Measurements from ENCODE around the gene NFATC2IP. TPM values are rescaled to one million over a fixed set of nuclear protein-coding genes. Genes with fewer than 3 reads are reported as not detected.

NFATC2IP gene
- polyA plus RNA-seq, 1 donor from 2014 or later: 39.1 TPM

DNA sequence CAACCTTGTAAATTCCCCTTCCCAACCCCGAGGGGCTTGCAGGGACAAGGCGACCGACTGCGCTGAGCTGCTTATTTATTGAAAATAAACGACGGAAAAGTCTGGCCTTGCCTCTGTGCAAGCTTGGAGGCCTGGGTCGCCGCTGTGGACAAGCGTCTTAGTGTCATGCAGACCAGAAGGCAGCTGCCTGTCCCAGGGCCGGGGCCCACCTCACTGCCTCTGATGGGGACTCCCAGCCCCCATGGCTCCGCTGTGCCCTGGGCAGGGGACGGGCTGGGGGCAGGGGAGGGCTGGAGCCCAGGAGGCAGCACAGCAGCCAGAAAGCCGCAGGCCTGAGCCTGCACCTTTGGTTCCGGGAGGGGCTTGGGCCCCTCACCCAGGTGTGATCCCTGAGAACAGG, 46.4 kb upstream of the NFATC2IP start:
- H3K9me2 ChIP-seq (ENCODE audit: insufficient read depth, low read length): no peaks in the 10 kb centered on the region
- H3K79me2 ChIP-seq (replicated peaks; ENCODE audit: insufficient read depth, low read length): no peaks in the 10 kb centered on the region
- no peaks in the 10 kb centered on the region for H4K20me1 ChIP-seq (ENCODE audit: insufficient read depth)
- H3K4me3 ChIP-seq (ENCODE audit: low read length): no peak overlapping the region
- H3K36me3 ChIP-seq (ENCODE audit: insufficient read depth, low read length): no peaks in the 10 kb centered on the region
- no peak overlapping the region for H3K4me2 ChIP-seq (ENCODE audit: low read length)
- H3K27ac ChIP-seq (ENCODE audit: low read length): no peak overlapping the region
- H3K27me3 ChIP-seq (ENCODE audit: insufficient read depth, low read depth, low read length): no peaks in the 10 kb centered on the region
- no peak overlapping the region for H2AFZ ChIP-seq (ENCODE audit: low read depth, low read length)
- H3F3A ChIP-seq (ENCODE audit: insufficient read depth, low read length, poor library complexity, severe bottlenecking): no peaks in the 10 kb centered on the region
- H3K9ac ChIP-seq (ENCODE audit: low read length): no peak overlapping the region
- TF ChIP-seq, protein P1, sequence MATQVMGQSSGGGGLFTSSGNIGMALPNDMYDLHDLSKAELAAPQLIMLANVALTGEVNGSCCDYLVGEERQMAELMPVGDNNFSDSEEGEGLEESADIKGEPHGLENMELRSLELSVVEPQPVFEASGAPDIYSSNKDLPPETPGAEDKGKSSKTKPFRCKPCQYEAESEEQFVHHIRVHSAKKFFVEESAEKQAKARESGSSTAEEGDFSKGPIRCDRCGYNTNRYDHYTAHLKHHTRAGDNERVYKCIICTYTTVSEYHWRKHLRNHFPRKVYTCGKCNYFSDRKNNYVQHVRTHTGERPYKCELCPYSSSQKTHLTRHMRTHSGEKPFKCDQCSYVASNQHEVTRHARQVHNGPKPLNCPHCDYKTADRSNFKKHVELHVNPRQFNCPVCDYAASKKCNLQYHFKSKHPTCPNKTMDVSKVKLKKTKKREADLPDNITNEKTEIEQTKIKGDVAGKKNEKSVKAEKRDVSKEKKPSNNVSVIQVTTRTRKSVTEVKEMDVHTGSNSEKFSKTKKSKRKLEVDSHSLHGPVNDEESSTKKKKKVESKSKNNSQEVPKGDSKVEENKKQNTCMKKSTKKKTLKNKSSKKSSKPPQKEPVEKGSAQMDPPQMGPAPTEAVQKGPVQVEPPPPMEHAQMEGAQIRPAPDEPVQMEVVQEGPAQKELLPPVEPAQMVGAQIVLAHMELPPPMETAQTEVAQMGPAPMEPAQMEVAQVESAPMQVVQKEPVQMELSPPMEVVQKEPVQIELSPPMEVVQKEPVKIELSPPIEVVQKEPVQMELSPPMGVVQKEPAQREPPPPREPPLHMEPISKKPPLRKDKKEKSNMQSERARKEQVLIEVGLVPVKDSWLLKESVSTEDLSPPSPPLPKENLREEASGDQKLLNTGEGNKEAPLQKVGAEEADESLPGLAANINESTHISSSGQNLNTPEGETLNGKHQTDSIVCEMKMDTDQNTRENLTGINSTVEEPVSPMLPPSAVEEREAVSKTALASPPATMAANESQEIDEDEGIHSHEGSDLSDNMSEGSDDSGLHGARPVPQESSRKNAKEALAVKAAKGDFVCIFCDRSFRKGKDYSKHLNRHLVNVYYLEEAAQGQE (IDR thresholded peaks at IDR 0.05; ENCODE audit: borderline replicate concordance): no peak
- no peak for TF ChIP-seq TAF1 (IDR thresholded peaks at IDR 0.05; ENCODE audit: low read depth)
- TF ChIP-seq POLR2AphosphoS5 (IDR thresholded peaks at IDR 0.05): no peak
- TF ChIP-seq MXI1 (conservative IDR thresholded peaks at IDR 0.05; ENCODE audit: poor library complexity, severe bottlenecking): no peak
- TF ChIP-seq, protein P2, sequence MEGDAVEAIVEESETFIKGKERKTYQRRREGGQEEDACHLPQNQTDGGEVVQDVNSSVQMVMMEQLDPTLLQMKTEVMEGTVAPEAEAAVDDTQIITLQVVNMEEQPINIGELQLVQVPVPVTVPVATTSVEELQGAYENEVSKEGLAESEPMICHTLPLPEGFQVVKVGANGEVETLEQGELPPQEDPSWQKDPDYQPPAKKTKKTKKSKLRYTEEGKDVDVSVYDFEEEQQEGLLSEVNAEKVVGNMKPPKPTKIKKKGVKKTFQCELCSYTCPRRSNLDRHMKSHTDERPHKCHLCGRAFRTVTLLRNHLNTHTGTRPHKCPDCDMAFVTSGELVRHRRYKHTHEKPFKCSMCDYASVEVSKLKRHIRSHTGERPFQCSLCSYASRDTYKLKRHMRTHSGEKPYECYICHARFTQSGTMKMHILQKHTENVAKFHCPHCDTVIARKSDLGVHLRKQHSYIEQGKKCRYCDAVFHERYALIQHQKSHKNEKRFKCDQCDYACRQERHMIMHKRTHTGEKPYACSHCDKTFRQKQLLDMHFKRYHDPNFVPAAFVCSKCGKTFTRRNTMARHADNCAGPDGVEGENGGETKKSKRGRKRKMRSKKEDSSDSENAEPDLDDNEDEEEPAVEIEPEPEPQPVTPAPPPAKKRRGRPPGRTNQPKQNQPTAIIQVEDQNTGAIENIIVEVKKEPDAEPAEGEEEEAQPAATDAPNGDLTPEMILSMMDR (IDR thresholded peaks at IDR 0.05; ENCODE audit: poor library complexity, severe bottlenecking): no peak
- no peak for TF ChIP-seq RAD21 (conservative IDR thresholded peaks at IDR 0.05)
- no peak for TF ChIP-seq EZH2 (IDR thresholded peaks at IDR 0.05; ENCODE audit: borderline replicate concordance, insufficient read depth, low read length, poor library complexity, severe bottlenecking)
- no peak for TF ChIP-seq EP300 (conservative IDR thresholded peaks at IDR 0.05; ENCODE audit: poor library complexity, severe bottlenecking)
- TF ChIP-seq SMC3 (conservative IDR thresholded peaks at IDR 0.05; ENCODE audit: poor library complexity): no peak
- H3K9me3 ChIP-seq (ENCODE audit: low read length): no peaks in the 10 kb centered on the region

DNA sequence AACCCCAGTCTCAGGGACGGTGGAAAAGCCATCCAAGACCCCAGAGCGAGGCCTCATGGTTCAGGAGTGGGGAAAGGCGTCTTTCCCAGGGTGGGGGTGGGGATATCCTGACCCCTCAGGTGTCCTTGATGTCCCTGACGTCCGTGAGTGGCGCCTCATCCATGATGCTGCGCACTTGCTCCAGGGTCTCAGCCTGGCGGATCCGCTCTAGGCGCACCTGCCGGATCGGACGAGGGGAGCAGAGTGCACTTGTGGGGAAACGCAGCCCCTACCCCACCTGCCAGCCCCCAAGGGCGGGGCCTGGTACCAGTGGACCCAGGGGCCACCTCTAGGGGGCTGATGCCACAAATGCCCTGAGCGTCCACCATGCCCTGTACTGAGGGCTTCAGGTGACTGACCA, 45.9 kb upstream of the NFATC2IP start:
- H3K4me2 ChIP-seq (ENCODE audit: low read length): no peak overlapping the region
- H3K27ac ChIP-seq (ENCODE audit: low read length): no peak overlapping the region
- no peak overlapping the region for H3K9ac ChIP-seq (ENCODE audit: low read length)
- no peaks in the 10 kb centered on the region for H3K9me2 ChIP-seq (ENCODE audit: insufficient read depth, low read length)
- no peak overlapping the region for H2AFZ ChIP-seq (ENCODE audit: low read depth, low read length)
- no peaks in the 10 kb centered on the region for H3K79me2 ChIP-seq (replicated peaks; ENCODE audit: insufficient read depth, low read length)
- H3K4me3 ChIP-seq (ENCODE audit: low read length): no peak overlapping the region
- H3K9me3 ChIP-seq (ENCODE audit: low read length): no peaks in the 10 kb centered on the region
- H3F3A ChIP-seq (ENCODE audit: insufficient read depth, low read length, poor library complexity, severe bottlenecking): no peaks in the 10 kb centered on the region
- H3K27me3 ChIP-seq (ENCODE audit: insufficient read depth, low read depth, low read length): no peaks in the 10 kb centered on the region
- no peaks in the 10 kb centered on the region for H3K36me3 ChIP-seq (ENCODE audit: insufficient read depth, low read length)
- no peaks in the 10 kb centered on the region for H4K20me1 ChIP-seq (ENCODE audit: insufficient read depth)
- TF ChIP-seq, protein P1 (IDR thresholded peaks at IDR 0.05; ENCODE audit: borderline replicate concordance): no peak
- TF ChIP-seq, protein P2 (IDR thresholded peaks at IDR 0.05; ENCODE audit: poor library complexity, severe bottlenecking): no peak

Data from neural cell (in vitro differentiated cells).